BE2C (cell line): Measurements from ENCODE around the gene SYNE1.

Experiments used
- DNase-seq: peaks from one replicate; pipeline ENCODE4 v3.0.0-alpha.2; 2020
- H3K27me3 ChIP-seq: fragments of 250-450 bp; sonication (Bioruptor Pico); 2 replicates; pipeline ENCODE4 v1.5.1; 2020; ENCODE audit warnings: mild to moderate bottlenecking
- H3K36me3 ChIP-seq: fragments of 250-450 bp; sonication (Bioruptor Pico); 2 replicates; pipeline ENCODE4 v1.5.1; 2020; ENCODE audit warnings: mild to moderate bottlenecking
- H3K4me1 ChIP-seq: fragments of 250-450 bp; sonication (Bioruptor Pico); 2 replicates; pipeline ENCODE4 v1.5.1; 2020
- H3K4me3 ChIP-seq: 2 replicates; pipeline ENCODE4 v1.5.1; 2011; ENCODE audit warnings: low read depth, low read length
- H3K9me3 ChIP-seq: fragments of 250-450 bp; sonication (Bioruptor Pico); 2 replicates; pipeline ENCODE4 v1.5.1; 2020
- CTCF ChIP-seq: IDR thresholded peaks from 2 replicates; pipeline ENCODE4 v1.5.1; 2012; ENCODE audit warnings: mild to moderate bottlenecking, low read depth, low read length

SYNE1 gene

GRCh38 chr6:152605941-152606340 is 31.2 kb downstream of the SYNE1 start:
- H3K27me3 ChIP-seq = no peaks in the 10 kb centered on the region
- no peak for DNase-seq
- H3K4me3 ChIP-seq = no peak overlapping the region
- TF ChIP-seq CTCF = no peak
- H3K36me3 ChIP-seq = no peaks in the 10 kb centered on the region
- H3K9me3 ChIP-seq = no peaks in the 10 kb centered on the region
- H3K4me1 ChIP-seq = no peaks in the 10 kb centered on the region

GRCh38 chr6:152605342-152605741 is 31.8 kb downstream of the SYNE1 start:
- Histone ChIP-seq H3K36me3 (no peaks in the 10 kb centered on the region), H3K4me3 (no peak overlapping the region), H3K4me1 (no peaks in the 10 kb centered on the region), H3K27me3 (no peaks in the 10 kb centered on the region), H3K9me3 (no peaks in the 10 kb centered on the region)
- DNase-seq = no peak
- TF ChIP-seq CTCF = no peak

GRCh38 chr6:152603911-152604310 is 33.3 kb downstream of the SYNE1 start:
- H3K9me3 ChIP-seq = no peaks in the 10 kb centered on the region
- TF ChIP-seq CTCF = no peak

GRCh38 chr6:152600022-152600421 is 37.1 kb downstream of the SYNE1 start:
- no peak for DNase-seq
- Histone ChIP-seq H3K27me3 (peaks cover 3% of the 10 kb centered on the region; the same call in 1 of the 2 replicates), H3K4me1 (no peaks in the 10 kb centered on the region), H3K36me3 (no peaks in the 10 kb centered on the region), H3K4me3 (no peak overlapping the region), H3K9me3 (no peaks in the 10 kb centered on the region)
- no peak for TF ChIP-seq CTCF

More at GRCh38 chr6:152603911-152604310, 33.3 kb downstream of the SYNE1 start:
- H3K4me1 ChIP-seq = no peaks in the 10 kb centered on the region
- DNase-seq = no peak
- no peaks in the 10 kb centered on the region for H3K36me3 ChIP-seq
- H3K27me3 ChIP-seq = no peaks in the 10 kb centered on the region; the same call in 1 of the 2 replicates
- H3K4me3 ChIP-seq = no peak overlapping the region

- Histone ChIP-seq H3K36me3 (no peaks in the 10 kb centered on the region), H3K4me1 (no peaks in the 10 kb centered on the region), H3K4me3 (no peak overlapping the region), H3K27me3 (peaks cover 3% of the 10 kb centered on the region; the same call in 1 of the 2 replicates), H3K9me3 (no peaks in the 10 kb centered on the region)
- DNase-seq = no peak
- TF ChIP-seq CTCF = no peak
Observed at GRCh38 chr6:152598901-152599537, 38.1 kb downstream of the SYNE1 start.

GRCh38 chr6:152598421-152598820 is 38.7 kb downstream of the SYNE1 start:
- no peak for DNase-seq
- no peak for TF ChIP-seq CTCF
- Histone ChIP-seq H3K4me1 (no peaks in the 10 kb centered on the region), H3K9me3 (no peaks in the 10 kb centered on the region), H3K27me3 (peaks cover 3% of the 10 kb centered on the region; the same call in 1 of the 2 replicates), H3K4me3 (no peak overlapping the region), H3K36me3 (no peaks in the 10 kb centered on the region)
